Activated CD8-positive, alpha-beta memory T cell treated with anti-CD3 and anti-CD28 coated beads for 24 hours (primary cell): ENCODE measurements around the gene NDUFA7.
"Not testable (repeated sequence)": the region's sequence is repeated elsewhere in the genome, so short reads cannot be mapped to it uniquely, and the experiment has no call there.

Experiments used
- DNase-seq: peaks from one replicate; pipeline ENCODE4 v3.0.0-alpha.2; 2020

Gene NDUFA7

DNA sequence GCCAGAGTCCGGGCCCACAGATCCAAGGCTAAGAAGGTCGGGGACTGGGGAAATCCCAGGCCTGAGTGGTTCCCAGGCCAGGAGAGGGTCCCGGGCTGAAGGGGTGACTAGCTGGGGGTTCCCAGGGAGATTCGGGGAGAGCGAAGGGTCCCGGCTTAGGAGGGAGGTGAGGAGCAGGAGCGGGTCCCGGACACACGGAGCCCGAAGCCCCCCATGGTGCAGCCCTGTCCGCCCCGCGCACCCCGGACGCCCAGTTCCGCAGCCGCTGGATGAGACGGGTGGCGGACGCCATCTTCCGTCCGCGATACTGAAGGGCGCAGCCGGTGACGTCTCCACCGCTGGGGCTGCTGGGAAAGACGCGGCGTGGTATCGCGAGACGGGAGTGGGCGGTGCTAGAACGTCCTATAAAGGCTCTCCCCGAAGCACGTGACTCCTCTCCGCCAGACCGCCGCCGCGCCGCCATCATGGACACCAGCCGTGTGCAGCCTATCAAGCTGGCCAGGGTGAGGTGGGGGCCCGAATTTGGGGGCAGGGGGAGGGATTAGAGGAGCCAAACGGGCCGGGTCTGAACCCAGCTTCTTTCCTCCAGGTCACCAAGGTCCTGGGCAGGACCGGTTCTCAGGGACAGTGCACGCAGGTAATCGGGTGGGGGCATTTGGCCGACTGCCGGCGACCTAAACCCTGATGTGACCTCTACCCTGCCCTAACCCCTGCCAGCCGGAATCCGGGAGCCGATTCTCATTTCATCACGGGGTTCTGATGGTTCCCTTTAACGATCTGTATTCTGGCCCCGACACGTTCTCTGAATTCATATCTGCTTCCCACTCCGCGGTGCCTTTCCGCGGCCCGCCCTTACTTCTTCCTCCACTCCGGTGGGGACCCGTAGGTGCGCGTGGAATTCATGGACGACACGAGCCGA is at the start of gene NDUFA7, which contains the start of gene RPS28:
Gene NDUFA7, minus strand, starts transcription at position 309 of the 919 bp plus-strand sequence. Its CDS starts 17 bp downstream, at position 292.
Gene RPS28, plus strand, starts transcription at position 430 of the 919 bp plus-strand sequence. Its CDS starts 35 bp downstream, at position 465.
- DNase-seq, result peak; percentile 99

DNA sequence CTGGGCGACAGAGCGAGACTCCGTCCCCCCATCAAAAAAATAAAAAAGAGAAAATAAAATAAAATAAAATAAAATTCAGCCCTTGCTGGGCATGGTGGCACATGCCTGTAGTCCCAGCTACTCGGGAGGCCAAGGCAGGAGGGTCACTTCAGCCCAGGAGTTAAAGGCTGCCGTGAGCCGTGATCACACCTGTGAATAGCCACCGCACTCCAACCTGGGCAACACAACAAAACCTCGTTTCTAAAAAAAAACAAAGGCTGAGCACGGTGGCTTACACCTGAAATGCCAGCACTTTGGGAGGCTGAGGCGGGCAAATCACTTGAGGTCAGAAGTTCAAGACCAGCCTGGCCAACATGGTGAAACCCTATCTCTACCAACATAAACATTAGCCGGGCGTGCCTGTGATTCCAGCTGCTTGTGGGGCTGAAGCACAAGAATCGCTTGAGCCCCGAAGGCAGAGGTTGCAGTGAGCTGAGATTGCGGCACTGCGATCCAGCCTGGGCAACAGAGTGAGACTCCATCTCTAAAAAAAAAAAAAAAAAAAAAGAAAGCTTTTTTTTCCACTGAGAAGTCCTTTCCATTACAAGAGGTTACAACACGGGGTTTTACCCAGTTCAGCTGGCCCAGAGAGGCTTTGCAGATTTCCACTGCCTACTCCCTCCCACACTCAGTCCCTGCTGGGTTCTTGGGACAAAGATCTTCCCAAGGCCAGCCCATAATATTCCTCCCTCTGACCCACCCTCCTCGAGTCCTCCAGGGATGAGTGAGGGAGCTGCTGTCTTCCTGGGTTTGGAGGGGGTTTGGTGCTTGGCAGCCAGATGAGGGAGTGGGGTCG is 49.2 kb upstream of the NDUFA7 start:
- no peak for DNase-seq

DNA sequence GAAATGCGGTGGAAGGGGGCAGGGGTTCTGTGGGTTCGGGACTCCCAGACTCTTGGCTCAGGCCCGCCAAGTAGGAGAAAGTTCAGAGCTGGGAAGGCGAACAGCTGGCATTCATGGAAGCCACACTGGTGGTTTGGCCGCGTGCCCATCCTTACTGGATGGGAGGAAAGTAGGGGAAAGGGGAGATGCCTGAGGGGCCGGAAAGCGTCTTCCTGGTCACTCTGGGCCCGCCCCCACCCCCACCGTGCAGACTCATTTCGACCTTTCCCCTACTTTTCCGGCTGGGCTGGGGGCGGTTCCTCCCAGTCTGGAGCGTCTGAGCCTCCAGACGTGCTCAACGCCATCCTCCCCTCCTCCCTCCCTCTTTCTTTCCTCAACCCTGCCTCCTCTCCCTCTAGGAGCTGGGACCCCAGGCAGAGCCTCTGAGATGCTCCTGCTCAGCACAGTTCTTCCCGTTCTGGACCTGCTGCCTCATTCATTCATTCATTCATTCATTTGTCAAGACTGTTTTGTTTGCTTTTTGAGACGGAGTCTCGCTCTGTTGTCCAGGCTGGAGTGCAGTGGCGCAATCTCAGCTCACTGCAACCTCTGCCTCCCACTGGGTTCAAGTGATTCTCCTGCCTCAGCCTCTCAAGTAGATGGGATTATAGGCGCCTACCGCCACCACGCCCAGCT is 46.3 kb upstream of the NDUFA7 start:
- DNase-seq, result no peak

DNA sequence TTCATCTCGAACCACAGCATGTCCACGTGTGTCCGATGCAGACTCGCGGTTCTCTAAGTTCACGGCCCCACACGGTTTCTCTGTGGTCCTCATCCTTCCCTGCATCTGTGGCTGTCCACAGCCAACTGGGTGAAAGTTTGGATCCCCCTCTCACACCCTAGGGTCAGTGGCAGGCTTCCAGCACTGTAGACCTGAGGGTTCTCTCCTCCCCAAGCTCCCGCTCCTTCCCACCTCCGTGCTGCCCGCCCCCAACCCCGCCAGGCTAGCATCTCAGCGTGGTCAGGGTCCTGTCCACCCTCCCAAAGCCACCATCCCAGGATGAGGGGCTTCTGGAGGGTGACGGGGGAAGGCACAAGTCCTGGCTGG is 45.8 kb upstream of the NDUFA7 start:
- no peak for DNase-seq

DNA sequence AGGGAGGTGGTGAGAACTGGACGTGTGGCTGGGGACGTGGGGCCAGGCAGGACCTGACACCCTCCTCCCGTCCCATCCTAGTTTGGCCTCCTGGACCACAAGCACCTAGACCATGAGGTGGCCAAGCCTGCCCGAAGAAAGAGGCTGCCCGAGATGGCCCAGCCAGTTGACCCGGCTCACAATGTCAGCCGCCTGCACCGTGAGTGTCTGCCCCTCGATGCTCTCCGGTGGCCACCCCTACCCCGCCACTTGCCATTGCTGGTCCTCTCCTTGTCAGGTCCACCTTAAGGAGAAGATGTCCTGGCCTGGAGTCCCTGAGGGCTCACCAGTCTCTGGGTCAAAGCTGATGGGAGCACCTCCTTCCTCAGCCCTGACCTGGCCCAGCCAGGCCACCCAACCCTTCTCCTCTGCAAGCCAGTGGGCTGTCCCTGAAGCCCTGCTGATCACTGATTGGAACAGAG is 45.0 kb upstream of the NDUFA7 start:
- DNase-seq, result no peak

DNA sequence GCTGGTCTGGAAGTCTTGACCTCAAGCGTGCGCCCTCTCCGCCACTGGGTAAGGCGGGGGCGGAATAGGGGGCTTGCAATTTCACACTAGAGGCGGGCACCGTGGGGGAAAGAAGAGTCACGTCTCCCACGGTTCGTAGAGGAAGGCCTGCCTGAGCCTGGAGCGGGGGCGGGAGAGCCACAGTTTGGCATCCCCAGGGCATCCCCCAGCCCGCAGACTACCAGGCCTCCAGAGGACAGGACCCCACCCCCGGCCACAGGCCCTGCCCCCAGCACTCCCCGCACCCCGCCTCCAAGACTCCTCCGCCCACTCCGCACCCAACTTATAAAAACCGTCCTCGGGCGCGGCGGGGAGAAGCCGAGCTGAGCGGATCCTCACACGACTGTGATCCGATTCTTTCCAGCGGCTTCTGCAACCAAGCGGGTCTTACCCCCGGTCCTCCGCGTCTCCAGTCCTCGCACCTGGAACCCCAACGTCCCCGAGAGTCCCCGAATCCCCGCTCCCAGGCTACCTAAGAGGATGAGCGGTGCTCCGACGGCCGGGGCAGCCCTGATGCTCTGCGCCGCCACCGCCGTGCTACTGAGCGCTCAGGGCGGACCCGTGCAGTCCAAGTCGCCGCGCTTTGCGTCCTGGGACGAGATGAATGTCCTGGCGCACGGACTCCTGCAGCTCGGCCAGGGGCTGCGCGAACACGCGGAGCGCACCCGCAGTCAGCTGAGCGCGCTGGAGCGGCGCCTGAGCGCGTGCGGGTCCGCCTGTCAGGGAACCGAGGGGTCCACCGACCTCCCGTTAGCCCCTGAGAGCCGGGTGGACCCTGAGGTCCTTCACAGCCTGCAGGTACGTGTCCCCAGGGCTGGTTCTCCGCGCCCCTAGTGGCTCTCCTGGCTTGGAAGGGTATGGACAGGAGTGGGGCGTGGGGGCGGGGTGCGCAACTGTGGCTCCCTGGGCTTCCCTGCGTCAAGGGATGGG is 42.9 kb upstream of the NDUFA7 start, which contains the start of gene ANGPTL4:
Gene ANGPTL4, plus strand, starts transcription at position 353 of the 969 bp plus-strand sequence. Its CDS starts 167 bp downstream, at position 520.
- peak; percentile 79 for DNase-seq

DNA sequence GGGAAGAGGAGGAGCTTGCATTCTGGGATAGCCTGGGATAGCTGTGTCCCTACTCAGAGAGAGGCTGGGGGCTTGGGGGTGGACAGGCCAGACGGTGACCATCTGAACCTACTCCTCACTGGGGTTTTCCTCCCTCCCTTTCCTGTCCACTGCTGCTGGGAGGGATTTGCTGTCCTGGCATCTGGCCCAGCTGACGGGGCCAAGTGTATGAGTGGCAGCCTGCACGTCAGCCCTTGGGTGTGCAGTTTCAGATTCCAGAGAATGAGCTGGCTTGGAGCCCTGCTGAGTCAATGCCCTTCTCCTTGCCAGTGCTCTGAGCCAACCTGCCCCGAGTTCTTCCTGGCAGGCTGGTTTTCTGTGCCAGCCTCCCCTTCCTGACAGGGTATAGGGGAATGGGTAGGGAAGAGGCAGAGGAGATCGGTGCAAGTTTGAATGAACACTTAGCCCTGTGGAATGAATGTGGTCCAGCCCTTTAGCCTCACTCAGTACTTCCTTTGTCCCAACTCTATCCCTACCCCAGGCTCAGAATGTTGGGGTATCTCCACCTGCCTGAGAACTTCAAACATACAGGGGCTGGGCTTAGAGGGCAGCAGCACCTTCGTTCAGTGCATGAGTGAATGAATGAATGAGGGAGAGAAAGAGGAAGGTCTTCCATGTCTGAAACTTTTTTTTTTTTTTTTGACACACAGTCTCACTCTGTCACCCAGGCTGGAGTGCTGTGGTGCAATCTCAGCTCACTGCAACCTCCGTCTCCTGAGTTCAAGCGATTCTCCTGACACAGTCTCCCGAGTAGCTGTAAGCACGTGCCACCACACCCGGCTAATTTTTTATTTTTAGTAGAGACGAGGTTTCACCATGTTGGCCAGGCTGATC is 41.0 kb upstream of the NDUFA7 start:
- DNase-seq, result no peak

DNA sequence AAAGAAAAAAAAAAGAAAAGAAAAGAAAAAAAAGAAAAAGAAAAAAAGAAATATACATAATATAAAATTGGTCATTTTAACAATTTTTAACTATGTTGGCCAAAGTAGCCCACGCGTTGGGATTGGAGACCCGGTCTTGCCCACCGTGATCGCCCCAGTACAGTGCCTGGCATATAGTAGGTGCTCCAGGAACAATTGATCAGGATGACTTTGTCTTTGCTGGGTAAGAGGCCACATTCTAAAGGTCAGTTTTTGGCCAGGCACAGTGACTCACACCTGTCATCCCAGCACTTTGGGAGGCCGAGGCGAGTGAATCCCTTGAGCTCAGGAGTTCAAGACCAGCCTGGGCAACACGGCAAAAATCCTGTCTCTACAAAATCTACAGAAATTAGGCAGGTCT is 39.0 kb upstream of the NDUFA7 start:
- DNase-seq, result no peak

DNA sequence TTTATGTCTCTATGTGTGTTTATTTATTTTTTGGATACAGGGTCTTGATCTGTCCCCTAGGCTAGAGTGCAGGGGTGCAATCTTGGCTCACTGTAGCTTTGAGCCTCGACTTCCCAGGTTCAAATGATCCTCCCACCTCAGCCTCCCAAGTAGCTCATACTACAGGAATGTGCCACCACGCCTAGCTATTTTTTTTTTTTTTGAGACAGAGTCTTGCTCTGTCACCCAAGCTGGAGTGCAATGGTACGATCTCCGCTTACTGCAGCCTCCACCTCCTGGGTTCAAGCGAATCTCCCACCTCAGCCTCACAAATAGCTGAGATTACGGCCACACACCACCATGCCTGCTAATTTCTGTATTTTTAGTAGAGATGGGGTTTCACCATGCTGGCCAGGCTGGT is 37.8 kb upstream of the NDUFA7 start:
- DNase-seq, result no peak

DNA sequence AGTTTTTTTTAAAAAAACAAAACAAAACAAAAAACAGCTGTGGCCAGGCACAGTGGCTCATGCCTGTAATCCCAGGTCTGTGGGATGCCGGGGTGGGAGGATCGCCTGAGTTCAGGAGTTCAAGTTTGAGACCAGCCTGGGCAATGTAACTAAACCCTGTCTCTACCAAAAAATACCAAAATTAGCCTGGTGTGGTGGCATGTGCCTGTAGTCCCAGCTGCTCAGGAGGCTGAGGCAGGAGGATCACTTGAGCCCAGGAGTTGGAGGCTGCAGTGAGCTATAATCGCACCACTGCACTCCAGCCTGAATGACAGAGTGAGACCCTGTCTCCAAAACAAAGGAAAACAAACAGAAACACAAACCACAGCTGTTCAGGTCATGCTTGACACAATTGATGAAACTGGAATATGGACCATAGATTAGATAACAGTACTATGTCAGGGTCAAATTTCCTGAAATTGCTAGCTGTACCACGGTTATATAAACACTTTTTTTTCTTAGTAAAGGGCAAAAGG is 35.9 kb upstream of the NDUFA7 start:
- DNase-seq, result no peak

DNA sequence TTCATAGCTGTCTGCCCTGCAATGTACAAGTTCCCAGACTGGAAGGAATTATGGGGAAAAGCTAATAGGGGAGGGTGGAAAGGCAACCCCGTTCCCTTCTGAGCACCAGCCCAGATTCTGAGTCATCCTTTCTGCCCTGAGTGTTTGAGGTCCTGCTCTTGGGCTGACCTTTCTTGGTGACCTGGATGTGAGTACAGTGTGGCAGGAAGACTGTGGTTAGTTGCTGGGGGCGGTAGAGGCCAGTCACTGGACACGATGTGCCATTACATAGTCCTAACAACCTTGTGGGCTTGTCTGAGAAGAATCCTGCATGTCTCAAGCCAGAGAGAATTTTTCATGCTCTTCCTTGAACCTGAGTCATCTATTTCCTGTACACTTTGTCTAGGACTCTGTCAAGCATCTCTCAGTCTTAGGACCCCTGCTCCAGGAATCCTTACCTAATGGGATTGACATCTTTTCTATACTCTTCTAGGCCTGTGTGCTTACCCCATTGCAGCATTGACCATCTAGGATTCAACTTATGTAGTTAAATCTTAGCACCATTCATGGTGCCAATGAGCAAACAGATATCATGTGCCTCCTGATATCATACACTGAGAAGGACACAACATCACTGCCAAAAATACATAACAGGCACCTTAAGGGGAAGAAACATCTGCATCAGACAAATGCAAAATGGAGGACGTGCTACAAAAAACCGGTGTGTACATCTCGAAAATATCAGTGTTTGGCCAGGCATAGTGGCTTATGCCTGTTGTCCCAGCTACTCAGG is 34.6 kb upstream of the NDUFA7 start:
- DNase-seq, result no peak

DNA sequence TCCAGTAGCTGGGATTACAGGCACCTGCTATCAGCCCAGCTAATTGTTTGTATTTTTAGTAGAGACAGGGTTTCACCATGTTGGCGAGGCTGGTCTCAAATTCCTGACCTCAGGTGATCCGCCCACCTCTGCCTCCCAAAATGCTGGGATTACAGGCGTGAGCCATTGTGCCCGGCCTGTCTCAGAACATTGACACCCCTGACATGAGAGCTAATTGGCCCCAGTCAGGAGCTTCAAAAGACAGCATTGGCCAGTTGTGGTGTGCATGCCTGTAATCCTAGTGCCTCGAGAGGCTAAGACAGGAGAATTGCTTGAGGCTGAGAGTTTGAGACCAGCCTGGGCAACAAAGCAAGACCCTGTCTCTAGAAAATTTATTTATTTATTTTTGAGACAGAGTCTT is 31.7 kb upstream of the NDUFA7 start:
- not testable (repeated sequence) for DNase-seq

DNA sequence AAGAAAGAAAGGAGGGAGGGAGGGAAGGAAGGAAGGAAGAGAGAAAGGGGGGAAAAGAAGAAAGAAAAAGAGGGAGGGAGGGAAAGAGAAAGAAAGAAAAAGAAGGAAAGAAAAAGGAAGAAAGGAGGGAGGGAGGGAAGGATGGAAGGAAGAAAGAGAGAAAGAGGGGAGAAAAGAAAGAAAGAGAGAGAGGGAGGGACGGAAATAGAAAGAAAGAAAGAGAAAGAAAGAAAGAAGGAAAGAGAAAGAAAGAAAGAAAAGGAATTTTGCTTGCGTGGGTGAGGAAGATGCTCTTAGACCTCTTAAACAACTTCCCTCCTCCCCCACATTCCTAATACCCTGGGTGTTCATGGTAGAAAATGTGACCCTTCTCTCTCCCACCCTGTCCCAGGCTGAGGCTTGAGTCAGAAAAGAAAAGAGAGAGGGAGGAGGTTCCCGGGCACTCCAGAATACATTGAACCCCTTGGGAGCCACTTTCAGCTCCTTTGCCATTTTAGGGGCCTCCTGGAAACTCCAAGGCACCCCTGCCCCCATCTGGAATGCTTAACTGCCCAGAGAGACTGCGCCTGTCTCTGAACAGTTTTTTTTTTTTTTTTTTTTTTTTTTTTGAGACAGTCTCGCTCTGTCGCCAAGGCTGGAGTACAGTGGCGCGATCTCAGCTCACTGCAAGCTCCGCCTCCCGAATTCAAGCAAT is 31.1 kb upstream of the NDUFA7 start:
- DNase-seq, result no peak

DNA sequence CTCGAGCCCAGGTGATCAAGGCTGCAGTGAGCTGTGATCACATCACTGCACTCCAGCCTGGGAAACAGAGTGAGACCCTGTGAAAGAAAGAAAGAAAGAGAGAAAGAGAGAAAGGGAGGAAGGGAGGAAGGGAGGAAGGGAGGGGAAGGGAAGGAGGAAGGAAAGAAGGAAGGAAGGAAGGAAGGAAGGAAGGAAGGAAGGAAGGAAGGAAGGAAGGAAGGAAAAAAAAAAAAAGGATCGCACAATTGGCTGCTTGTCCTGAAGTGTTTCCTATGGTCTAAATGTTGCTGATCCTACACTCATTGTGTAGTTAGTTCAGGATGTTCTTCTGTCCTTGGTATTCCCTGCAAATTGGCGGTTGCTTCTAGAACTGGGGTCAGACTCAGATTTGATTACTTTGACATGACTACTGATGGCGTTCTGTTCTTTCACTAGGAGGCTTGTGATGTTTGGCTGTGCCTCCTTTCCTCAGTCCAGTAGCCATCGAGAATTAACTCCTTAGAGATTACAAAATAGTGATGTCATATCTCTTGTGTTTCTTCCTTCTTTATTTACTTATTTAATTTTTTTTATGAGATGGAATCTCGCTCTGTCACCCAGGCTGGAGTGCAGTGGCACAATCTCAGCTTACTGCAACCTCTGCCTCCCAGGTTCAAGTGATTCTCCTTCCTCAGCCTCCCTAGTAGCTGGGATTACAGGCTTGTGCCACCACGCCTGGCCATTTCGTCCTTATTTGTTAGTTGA is 28.6 kb upstream of the NDUFA7 start:
- DNase-seq, result not testable (repeated sequence)

DNA sequence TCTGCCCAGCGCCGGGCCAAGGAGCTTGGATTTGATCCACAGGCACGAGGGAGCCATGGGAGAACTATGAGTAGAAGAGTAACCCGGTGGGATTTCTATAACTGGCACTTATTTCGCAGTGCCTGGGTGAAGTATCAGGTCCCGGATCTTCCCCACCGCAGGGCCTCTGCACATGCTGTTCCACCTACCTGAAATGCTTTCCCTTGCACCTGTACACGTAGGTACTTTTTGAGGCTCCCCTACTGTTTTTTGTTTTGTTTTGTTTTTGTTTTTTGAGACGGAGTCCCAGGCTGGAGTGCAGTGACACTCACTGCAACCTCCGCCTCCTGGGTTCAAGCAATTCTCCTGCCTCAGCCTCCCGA is 22.3 kb upstream of the NDUFA7 start:
- no peak for DNase-seq

DNA sequence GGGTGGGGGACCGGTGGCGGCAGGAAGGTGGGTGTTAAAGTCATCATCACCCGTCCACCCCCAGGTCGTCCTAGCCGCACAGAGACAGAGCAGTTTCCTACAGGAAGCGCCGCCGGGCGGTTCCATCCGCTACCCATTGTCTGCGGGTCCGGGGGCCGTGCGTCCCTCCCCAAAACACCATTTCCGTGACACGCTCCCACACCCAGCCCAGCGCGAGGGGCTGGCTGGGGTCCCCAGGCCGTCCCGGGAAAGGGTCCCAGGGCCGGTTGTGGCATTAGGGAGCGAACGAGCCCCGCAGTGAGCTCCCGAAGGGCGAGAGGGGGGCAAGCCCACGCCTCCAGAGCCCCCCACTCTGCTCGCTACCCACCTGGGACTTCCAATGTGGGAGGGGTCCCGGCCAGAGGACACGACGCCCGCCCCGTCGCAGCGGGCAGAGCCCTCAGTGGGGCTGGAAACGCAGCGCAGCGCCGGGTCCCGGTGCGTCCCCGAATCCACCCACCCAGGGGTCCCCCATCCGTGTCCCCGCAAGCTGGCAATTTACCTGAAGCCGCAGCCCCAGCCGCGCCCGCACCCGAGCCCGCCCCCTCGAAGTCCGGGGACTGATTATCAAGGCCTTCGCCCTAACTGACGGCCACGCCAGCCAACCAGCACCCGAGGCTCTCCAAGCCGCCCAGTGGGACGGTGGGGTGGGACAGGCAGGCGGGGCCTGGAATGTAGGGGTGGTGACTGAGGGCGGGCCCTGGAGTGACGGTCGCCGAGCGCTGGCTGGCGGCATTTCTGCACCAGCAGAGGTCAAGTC is 21.7 kb upstream of the NDUFA7 start, which contains the start of gene KANK3:
Gene KANK3, minus strand, starts transcription at position 579 of the 799 bp plus-strand sequence. CDS start 5,434 bp downstream, outside the sequence.
- peak; percentile 98 for DNase-seq

DNA sequence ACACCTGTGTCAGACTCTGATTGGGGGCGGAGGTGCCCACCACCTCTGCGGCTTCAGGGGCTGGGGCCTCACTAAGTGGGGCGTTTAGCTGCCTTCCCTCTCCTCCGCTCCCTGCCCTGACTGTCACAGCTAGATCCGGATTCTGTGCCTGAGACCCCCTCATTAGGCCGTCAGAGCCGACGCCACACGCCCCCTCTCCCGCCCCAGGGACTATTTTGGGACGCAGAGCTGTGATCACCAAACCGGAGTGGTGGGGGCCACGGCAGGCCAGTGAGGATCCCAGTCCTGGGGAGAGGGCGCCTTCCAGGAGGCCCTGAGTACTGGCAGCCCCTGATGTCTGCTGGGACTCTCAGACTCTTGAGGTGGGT is 21.1 kb upstream of the NDUFA7 start:
- no peak for DNase-seq
